GM21576 (cell line): ENCODE measurements around the gene CRMP1.

ENCODE experiments used
- ATAC-seq: cut with Tn5 transposase; IDR thresholded peaks from one replicate; pipeline ENCODE4 v1.9.1; 2021; ENCODE audit warnings: mild to moderate bottlenecking, moderate library complexity; ENCODE audit not compliant: unreplicated experiment

CRMP1 gene

DNA sequence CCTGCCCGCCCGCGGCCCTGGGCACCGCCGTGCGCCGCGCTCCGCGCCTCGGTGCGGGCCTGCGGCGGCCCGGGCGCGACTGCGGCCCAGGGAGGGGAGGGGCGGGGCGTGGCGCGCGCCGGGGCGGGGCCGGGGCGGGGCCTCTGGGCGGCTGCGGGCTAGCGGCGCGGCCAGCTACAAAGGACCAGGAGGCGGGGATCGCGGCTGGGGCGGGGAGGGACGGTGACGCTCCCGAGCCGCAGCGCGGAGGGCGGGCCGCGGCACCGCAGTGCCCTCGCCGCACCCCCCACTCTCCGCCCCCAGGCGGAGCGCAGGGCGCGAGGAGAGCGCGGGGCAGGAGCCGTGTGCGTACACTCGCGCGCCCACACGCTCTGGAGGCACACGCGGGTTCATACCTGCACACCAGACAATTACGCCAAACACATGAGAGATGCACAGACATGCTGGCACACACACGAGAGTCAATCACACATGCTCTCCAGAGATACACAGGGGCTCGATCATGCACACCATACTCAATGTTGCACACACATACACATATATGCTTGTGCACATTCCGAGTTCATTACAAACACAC is at the start of gene CRMP1:
TSS of gene CRMP1 (minus strand) at position 83 of the 577 bp plus-strand sequence. CDS start 117 bp downstream, outside the sequence.
- no peak for ATAC-seq

DNA sequence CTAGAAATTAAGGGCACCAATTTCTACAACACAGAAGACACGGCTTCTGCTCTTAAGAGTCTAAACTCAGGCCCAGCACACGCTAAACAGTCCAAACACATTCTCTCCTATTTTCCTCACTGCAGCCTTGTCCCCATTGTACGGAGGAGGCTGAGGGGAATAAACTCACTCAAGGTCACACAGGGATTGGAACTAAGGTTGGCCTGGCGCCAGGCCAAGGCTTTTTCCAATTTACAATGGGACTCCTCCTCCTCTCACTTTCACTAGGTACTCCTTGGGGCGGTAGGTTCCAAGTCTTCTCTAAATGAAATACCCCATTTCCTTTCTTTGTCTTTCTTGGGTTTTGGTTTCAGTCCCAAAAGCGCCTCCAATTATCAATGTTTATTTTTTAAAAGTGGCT is 48.7 kb upstream of the CRMP1 start:
- ATAC-seq, result no peak

DNA sequence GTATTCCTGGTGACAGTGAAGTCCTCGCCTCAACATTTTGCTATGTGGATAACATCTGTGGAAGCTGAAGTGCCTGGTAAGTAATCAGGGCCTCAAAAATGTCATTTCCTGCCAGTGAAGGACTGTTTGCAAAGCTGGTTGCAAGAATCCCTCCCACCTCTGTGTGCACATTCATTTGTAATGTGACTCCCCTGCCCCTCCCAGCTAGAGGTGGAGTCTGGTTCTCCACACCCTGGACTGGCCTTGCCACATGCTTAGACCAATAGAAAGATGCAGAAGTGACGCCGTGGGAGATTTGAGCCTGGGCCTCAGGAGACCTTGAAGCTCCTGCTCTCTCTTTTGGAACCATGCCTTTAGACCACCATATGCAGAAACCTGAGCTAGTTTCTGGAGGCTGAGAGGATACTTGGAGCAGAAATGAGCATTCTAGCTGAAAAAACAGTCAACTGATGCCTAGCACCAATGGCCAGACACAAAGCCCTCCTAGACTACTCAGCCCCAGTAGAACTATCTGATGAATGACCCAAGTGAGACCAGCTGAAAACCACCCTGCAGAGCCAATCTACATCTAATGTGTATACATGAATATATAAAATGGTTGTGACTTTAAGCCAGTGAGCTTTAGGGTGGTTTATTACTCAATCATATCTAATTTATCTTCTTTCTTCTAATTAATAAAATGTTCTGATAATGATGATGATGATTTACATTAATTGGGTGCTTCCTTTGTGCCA is 47.8 kb upstream of the CRMP1 start:
- ATAC-seq, result no peak

DNA sequence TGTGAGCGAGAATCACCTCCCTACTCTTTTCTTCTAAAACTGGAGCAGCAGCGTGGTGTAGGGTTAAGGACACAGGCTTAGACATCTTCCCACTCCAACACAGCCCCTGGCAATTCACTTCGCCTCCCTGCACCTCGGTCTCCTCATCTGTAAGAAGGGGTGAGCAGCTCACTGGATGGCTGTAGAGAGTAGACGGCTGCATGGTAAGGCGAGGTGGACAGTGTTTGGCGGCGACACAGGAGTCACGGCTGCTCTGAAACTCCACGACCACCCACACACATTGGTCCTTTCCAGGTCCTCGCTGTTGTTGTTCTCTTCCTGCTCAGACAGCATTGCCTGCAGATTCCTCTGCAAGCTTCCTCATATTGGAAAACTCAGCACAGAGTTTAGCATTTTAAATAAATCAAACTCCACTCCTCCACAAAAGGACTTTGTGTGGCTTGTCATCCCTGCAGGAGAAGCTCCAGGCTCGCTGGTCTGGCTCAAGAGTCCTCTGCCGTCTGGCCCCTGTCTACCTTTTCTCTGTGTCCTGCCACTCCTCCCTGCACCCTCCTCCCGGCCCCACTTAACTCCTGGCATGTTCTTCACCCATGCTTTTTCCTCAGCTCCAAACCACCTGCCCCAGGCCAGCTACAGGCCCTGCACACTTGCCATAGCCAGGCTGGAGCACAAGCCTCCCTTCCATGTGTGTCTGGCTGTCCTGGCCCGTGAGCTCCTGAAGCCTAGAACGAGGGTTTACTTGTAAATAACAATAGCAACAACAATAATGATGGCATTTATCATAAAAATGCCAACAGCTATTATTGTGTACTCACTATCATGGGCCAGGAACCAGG is 41.3 kb upstream of the CRMP1 start:
- ATAC-seq, result no peak

DNA sequence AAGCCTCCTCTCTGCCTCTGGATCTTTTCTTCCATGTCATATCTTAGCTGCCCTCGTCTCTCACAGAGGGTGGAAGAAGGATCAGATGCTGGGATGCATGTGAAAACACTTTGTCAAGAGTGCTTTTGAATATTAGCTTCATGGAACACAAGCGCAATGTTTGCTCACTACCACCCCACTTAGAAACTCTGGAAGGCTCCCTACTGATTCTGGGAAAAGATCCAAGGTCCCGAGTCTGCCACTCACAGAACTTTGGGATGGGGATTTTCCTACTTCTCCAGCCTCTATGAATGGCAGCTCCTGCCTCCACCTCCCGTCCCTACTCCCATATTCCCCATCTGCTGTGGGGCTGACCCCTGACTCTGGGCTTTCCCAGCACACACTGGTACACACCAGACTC is 40.2 kb upstream of the CRMP1 start:
- no peak for ATAC-seq

DNA sequence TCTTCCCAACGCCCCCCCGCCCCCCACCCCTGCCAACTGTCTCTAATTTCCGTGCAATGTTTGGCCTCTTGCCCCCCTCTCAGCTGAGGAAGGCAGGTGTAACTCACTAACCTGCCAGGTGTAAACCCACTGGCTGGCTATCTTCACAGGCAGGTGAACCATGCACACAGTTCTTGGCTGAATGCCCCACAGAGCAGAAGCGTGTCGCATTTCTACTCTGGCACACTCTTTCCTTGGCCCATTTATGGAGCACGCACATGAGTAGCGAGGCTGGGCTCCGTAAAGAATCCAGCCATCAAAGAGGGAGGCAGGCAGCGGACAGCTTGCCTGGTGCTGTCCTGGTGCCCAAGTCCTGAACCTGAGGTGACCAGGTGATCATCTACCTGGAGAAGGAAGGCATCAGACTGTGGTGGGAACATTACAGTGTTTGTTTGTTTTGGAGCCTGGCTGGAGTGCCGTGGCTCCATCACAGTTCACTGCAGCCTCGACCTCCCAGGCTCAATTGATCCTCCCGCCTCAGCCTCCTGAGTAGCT is 39.2 kb upstream of the CRMP1 start:
- no peak for ATAC-seq

DNA sequence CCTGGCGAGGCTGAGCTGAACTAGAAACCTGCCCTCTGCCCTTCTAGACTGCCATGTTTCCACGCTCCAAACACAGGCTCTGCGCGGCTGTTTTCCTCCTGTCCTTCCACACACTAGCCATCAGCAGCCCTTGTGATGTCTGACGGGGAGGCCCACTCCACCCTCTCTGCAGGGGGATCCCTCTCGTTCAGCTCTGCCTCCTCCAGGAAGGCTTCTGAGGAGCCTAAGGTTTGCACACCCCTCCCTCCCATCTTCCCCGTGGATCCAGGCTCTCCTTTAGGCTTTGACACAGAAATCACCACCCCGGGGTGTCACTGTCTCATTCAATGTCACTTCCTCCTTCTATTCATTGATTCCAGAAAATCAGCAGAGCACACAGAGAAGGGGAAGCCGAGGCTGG is 38.6 kb upstream of the CRMP1 start:
- ATAC-seq, result no peak

DNA sequence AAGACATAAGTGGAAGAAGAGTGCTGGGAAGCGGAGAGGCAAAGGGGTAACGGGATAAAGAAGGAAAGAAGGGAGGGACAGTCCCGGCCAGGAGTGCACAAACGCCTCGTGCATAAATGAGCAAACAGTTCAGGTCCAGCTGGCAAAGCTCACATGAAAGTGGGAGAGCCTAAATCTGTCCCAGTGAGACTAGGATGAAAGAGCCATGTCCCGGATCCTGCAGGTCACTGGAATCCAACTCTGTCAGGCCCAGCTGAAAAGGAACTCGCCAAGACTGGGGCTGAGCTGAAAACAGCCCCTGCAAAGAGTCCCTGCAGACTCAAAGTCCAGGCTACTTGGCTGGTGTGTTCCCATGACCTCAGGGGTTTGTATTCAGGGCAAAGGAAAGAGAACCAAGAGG is 38.0 kb upstream of the CRMP1 start:
- ATAC-seq, result no peak

DNA sequence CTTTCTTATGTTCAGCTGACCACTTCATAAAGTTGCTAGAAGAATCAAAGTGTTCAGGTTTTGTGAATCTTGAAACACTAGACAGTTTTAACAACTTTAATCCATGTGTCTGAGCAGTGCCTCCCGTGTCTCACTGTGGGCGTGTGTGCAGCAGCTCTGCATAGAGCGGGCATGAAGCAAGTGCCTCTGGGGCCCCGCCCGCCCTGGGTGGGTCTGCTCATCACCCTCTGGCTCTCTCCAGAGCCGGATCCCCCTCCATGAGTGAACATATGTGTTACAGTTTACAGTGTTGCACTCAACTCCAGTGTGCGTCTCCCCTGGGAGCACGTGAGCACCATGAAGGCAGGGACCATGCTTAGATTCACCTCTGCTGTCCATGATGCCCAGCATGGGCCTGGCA is 37.6 kb upstream of the CRMP1 start:
- no peak for ATAC-seq

DNA sequence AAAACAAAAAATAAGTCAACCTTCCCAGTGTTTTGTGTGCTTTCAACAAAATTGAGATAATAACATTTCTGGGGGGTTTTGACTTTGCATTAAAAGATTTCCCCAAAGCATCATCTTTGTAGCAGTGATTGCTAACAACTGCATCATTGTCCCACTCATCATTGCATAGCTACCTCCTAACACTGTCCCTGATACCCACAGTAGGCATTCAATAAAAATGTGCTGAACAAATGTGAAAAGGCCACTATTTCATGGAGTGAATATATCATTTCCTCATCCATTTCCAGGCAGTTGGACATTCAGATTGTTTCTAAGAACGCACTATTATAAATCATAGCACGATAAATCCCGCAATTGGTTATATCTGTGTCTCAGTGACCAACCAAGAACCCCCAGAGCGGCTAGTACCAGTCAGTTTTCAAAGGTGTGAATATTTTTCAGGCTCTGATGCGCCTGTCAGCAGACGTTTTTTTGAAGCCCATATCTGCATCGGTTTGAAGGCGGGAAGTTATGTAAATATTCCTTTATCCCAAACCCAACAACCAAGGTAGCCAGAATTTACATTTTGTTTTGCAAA is 36.0 kb upstream of the CRMP1 start:
- ATAC-seq, result no peak

DNA sequence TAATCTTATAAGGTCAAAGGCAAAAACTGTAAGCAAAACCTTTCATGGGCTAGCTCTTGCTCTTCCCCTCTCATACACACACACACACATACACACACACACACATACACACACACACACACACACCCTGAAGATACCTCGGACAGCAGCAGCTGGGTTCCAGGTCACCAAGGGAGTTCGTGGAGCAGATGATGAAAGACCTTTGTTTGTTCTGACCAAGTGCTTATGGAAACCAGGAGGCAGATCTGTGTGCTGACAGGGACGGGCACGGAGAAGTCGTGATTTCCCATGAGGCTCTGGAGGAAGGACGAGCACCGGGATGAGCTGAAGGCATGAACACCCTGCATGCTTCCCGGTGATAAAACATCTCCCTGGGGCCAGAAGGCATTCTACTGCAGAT is 35.4 kb upstream of the CRMP1 start:
- ATAC-seq, result no peak

DNA sequence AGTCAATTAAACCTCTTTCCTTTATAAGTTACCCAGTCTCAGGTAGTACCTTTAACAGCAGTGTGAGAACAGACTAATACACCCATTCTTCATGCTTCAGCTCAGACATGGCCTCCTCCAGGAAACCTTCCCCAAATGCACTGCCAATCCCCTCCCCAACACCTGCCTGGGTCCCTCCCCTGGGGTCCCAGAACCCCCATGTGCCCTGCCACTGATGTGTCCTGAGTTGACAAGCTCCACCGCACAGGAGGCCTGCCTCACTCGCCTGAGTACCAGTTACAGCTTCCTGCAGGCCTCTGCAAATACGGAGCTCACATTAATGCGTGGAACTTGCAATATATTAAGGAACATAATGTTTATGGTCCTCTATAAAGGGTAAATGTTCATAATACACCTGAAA is 34.9 kb upstream of the CRMP1 start:
- no peak for ATAC-seq

DNA sequence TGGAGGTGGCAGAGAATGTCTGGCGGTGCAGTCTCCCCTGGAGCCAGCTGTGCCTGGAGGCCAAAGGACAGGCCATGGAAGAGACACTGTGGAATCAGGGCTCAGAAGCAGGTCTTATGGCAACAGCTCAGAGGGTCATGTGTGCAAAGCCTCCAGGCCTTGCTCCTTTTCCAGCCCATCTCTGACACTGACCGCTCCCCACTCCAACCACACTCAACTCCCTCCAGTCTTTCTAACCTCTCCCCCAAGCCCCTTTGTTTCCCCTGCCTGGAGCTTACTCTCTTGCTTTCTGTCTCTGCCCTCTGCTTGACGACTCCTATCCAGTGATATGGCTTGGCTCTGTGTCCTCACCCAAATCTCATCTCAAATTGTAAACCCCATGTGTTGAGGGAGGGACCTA is 34.2 kb upstream of the CRMP1 start:
- no peak for ATAC-seq

DNA sequence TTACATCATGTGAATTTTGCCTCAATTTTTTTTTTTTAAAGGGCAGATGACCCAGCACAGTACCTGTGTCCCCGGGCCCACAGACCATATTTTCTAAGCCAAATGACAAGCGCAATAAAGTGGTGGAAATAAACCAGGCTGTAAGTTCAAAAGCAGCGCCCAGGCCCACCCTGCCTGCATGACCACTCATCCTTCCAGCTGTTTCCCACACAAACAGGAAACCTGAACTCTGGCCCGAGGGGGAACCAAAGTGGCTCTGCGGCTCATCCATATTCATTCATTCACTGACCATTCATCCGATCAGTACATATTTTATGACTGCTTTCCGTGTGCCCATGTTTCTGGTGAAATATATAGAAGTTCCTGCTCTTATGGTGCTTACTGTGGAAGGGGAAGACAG is 33.7 kb upstream of the CRMP1 start:
- ATAC-seq, result no peak

DNA sequence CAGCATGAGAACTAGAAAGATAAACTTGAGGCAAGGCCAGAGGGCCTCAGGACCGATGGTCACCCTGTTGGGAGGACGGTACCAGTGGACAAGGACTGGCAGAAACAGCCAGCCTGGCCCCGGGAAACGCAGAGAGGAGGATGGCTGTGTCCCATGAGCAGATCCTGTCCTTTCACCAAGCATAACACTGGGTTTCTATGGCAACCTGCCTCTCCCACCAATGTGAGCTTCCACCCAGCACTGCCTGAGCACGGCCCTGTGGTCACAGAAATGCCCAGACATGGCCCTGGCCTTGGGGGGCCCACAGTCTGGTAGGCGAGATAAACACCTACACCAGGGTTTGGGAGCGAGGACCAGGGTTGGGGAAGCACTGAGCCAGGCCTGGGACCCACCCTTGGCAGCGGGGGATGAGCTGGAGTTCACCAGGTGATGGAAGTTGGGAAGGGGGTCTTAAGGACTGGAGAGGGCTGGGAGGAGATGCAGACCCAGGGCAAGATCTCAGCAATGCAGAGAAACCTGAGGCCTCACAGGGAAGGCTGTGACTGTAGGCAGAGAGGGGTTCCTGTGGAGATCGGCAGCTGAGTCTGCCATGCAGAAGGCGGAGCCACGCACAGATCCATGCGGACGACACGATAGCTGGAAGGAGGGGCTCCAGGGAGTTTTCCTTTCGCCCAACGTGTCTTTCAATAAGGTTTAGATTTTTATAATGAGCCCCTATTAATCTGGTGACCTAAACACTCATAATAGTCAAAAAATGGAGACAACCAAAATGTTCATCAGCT is 32.7 kb upstream of the CRMP1 start:
- no peak for ATAC-seq

DNA sequence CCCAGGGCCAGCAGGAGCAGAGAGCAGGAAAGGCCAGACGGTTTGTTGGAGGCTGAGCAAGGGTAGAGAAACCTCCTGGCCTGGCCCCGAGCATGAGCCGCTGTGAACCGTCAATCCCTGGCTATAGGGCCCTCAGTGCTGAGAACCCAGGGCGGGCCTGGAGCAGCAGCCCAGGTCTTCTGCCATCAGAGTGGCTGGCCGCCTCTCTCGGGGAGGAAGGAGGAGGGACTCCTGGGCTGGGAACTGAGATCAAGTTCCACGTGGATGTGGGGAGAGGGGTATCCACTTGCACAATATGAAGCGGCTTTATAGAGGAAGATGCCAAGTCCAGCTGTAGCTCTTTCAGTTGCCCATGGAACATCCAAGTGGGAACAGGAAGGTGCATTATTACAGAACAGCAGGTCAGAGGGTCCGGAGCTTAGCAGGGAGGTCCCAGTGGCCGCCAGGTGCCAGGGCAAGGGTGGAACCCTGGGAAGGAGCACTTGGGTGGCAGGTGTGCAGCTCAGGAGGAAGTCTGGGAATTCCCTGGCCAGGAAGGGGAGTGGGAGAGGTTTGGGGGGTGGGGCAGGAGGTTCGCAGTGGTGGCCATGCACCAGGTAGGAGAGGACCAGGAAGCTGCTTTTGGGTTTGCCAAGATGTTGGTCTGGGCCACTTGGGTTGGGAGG is 31.7 kb upstream of the CRMP1 start:
- no peak for ATAC-seq

DNA sequence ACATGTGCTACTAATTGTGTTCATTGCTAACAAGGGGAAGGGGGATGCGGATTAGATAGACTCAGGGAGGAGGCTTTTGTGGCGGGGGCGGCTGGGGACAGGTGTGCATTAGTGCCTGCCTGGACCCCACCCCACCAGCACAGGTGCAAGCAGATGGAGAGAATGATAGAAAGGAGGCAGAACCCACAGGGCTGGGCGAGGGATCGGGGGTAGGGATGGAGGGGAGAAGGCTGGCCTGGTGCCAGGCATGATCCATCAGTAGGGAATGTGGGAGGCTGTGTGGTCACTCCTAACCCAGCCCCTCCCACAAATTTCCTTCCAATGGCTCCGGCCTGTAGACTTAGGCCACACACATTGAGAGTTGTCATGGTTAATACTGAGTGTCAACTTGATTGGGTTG is 30.5 kb upstream of the CRMP1 start:
- no peak for ATAC-seq

DNA sequence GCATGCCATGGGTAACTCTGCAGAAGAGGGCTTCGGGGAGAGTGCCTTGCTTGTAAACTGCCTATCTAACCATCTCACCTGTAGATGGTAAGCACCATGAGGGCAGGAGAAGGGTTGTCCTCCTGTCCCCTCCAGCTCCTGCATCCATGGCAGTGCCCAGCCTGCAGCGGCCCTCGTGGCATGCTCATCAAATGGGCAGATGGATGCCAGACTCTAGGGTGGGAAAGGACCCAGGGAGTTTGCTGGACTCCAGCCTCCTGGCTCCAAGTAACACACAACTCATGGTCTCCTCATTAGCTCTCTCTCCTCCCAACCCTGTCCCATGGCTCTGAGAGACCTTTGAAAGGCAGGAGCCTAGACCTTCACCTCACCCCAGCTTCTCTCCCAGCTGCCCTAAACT is 29.7 kb upstream of the CRMP1 start:
- no peak for ATAC-seq

DNA sequence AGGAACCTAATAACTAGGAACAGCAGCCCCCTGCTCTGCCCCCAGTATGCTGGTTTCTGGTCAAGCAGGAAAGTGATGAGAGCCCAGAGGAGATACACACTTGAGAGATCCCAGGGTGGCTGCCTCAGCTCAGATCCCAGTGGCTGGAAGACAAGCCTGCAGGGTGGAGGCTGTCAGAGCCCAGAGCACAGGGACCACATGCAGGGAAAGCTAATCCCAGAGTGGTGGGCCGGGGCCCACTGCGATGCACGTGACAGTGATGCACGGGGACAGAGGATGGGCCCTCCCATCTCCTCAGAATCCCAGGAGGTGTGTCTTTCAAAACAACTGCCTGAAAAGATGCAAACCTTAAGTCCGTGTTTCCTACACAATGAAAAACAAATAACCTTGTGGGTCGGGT is 29.1 kb upstream of the CRMP1 start:
- no peak for ATAC-seq
